OCI-LY1 (cell line): ENCODE results near the gene ZCCHC9.

Experiments
- CTCF ChIP-seq: fragments of 200-600 bp; sonication (generic), shearing (Covaris generic); IDR thresholded peaks from 2 replicates; pipeline ENCODE4 v1.5.1; 2017; ENCODE audit warnings: mild to moderate bottlenecking, antibody characterized with exemption, low read length, moderate library complexity, mixed read lengths
- EZH2 ChIP-seq: fragments of 200-600 bp; sonication (generic), shearing (Covaris generic); IDR thresholded peaks from 2 replicates; pipeline ENCODE4 v1.8.0; 2017; ENCODE audit warnings: borderline replicate concordance, mixed run types, mild to moderate bottlenecking, antibody characterized with exemption, low read length, moderate library complexity, mixed read lengths

GRCh38 chr5:81268521-81269196 is 32.7 kb upstream of the ZCCHC9 start:
- TF ChIP-seq EZH2 (no peak), CTCF (no peak)
